Posterior vena cava (tissue), 2 donors: ENCODE results near the gene HDAC2. TPM values are rescaled to one million over a fixed set of nuclear protein-coding genes. Genes with fewer than 3 reads are reported as not detected.
"Not testable (repeated sequence)": the region's sequence is repeated elsewhere in the genome, so short reads cannot be mapped to it uniquely, and the experiment has no call there.

Experiments used
- DNase-seq: peaks from one replicate; pipeline ENCODE4 v3.0.0-alpha.2; 2020; ENCODE audit warnings: low spot score
- intact Hi-C, 2 donors: fragments of 100-400 bp; cut with DNase I; formaldehyde crosslinking; loops; one replicate each; pipeline versions ENCODE4 v1.14.1 to v1.14.2; 2022 to 2023
- total RNA-seq, 2 donors: library from RNA; stranded (reverse); fragmentation: NEBNext Ultra II Directional; extraction: Animal tissue kit (Norgen Biotek cat#: 25700); gene quantifications; one replicate each; pipeline ENCODE4 v1.2.1, GENCODE V29; 2021
- donor health status: DM: yes; HTN: yes; CAD: no.
- donor health status: DM: yes; HTN: yes; CAD: no.

Gene HDAC2
- total RNA-seq, 2 donors from 2014 or later, result 54.5 to 63.6 TPM

- DNase-seq, result no peak
- intact Hi-C loops, result loop anchor here in 1 of 2 donors (10.0 kb wide), 1 partner anchor 125 kb away; no protein-coding TSS in a partner anchor
These were observed 9.0 kb upstream of the HDAC2 start for GRCh38 chr6:113979937-113980336.

DNA sequence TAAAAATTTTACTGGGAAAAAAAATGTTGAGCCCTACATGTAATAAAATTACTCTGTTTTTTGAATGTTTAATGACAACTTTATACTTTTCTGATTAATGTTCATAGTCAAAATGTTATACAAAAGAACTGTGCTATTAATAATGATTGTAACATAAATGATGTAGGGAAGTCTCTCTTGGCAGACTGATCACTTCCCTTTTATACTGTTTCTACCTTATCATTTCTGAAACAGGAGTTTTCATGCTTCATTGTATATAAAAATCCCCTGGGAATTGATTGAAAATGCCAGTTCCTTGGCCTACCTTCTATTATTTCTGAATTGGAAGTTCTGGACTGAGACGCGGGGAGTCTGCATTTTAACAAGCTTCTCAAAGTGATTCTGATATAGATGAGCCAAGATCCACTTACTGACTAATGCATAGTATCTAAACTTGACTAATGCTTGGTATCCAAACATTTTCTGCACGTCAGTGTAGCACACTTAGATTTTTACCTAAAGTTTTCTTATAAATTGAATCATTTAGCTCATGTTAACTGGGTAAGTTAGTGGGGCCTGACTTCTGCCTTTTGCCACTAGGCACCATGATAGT, 7.2 kb upstream of the HDAC2 start:
- no peak for DNase-seq
- intact Hi-C loops, result loop anchor here in 1 of 2 donors (10.0 kb wide), 1 partner anchor 127 kb away; no protein-coding TSS in a partner anchor

DNA sequence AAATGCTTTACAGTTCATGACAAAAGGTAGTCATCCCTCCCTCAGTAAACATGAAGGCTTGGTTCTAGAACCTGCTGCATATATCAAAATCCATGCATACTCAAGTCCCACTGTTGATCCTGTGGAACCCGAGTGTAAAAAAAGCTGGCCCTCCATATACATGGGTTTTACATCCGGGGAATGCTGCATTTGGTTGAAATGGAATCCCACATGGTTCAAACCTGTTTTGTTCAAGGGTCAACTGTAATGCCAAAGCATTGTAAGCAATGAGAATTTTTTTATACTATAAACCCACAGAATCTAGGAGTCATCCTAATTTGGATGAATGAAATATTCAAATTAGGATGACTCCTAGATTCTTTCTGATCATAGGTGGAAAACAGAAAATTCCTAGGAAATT, 5.9 kb upstream of the HDAC2 start:
- intact Hi-C loops, result loop anchor here in 1 of 2 donors (10.0 kb wide), 1 partner anchor 128 kb away; no protein-coding TSS in a partner anchor
- DNase-seq, result no peak

DNA sequence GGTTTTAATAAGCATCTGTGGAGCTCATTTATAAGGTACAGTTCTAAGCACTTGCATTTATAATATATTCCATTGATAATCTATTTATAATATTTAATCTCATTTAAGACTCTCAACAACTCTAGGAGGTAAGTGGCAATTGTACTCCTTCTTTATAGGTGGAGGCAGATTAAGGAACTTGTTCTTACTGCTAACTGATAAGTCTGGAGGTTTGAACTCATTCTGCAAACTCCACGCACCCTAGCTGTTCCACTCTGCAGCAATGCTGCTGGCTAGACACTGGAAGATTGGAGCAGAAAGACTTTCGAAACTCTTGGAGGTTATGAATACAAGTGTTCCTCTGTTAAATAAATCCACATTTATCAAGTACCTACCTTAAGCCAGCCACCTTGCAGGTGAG, 793 bp upstream of the HDAC2 start:
- no peak for DNase-seq
- intact Hi-C loops, result loop anchor here in 1 of 2 donors (10.0 kb wide), 1 partner anchor 133 kb away; no protein-coding TSS in a partner anchor

GRCh38 chr6:113969888-113970804, 802 bp downstream of the HDAC2 start:
- intact Hi-C loops, result loop anchor here in 1 of 2 donors (10.0 kb wide), 1 partner anchor 135 kb away; no protein-coding TSS in a partner anchor
- peak; percentile 85 for DNase-seq

- no peak for DNase-seq
- intact Hi-C loops, result no loop called here
These were observed 2.5 kb downstream of the HDAC2 start for GRCh38 chr6:113968472-113968871.

- intact Hi-C loops, result no loop called here
These were observed 3.2 kb downstream of the HDAC2 start for GRCh38 chr6:113967777-113968176.

DNA sequence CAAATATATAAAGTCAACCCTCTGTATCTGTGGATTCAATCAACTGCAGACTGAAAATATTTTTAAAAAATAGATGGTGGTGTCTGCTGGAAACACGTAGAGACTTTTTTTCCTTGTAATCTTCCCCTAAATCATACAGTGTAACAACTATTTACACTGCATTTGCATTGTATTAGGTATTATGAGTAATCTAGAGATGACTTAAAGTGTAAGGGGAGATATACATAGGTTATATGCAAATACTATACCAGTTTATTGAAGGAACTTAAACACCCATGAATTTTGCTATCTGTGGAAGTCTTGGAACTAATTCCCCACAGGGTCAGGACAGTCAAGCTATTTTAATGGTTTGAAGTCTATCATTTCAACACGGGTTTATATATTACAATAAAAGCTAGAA, 10.2 kb downstream of the HDAC2 start:
- intact Hi-C loops, result no loop called here
- DNase-seq, result no peak

More at GRCh38 chr6:113967777-113968176, 3.2 kb downstream of the HDAC2 start:
- no peak for DNase-seq

GRCh38 chr6:113959235-113959634, 11.7 kb downstream of the HDAC2 start:
- intact Hi-C loops, result no loop called here

GRCh38 chr6:113954653-113955052, 16.3 kb downstream of the HDAC2 start:
- DNase-seq, result no peak
- intact Hi-C loops, result no loop called here

More at GRCh38 chr6:113959235-113959634, 11.7 kb downstream of the HDAC2 start:
- DNase-seq, result no peak

GRCh38 chr6:113953346-113953745, 17.6 kb downstream of the HDAC2 start:
- DNase-seq, result no peak
- intact Hi-C loops, result no loop called here

DNA sequence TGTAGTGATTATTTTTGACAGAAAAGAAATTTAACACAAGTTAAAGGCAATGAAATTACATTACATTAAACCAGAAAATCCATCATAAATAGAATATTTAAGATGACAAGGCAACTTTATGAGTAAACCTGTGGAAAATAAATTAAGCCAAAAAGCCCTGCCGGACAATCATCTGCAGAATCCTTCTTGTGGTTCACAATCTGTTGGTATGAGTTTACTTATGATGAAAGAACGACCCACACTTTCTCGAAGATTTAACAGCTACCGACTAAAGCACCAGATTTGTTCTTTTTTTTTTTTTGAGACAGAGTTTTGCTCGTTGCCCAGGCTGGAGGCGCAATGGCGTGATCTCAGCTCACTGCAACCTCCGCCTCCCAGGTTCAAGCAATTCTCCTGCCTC, 21.4 kb downstream of the HDAC2 start:
- intact Hi-C loops, result no loop called here
- no peak for DNase-seq

- intact Hi-C loops, result no loop called here
- no peak for DNase-seq
These were observed 26.2 kb downstream of the HDAC2 start for GRCh38 chr6:113944701-113945100.

- intact Hi-C loops, result no loop called here
- no peak for DNase-seq
These were observed 31.1 kb downstream of the HDAC2 start for GRCh38 chr6:113939825-113940224.

- DNase-seq, result peak; percentile 63
- intact Hi-C loops, result no loop called here
These were observed 34.6 kb downstream of the HDAC2 start for GRCh38 chr6:113936093-113936934.

GRCh38 chr6:113934101-113934500, 36.8 kb downstream of the HDAC2 start:
- intact Hi-C loops, result no loop called here
- DNase-seq, result no peak

- DNase-seq, result peak; percentile 84
- intact Hi-C loops, result not testable (repeated sequence)
These were observed 39.0 kb downstream of the HDAC2 start for GRCh38 chr6:113931907-113932306.

- DNase-seq, result no peak
- intact Hi-C loops, result no loop called here
These were observed 40.8 kb downstream of the HDAC2 start for GRCh38 chr6:113930183-113930582.

GRCh38 chr6:113927001-113927400, 43.9 kb downstream of the HDAC2 start:
- intact Hi-C loops, result loop anchor here in 1 of 2 donors (5.0 kb wide), 1 partner anchor 1260 kb away; no protein-coding TSS in a partner anchor
- DNase-seq, result no peak
